Measurements from ENCODE around the gene ZMPSTE24.

Gene ZMPSTE24

GRCh38 chr1:40265298-40265697, 7.3 kb downstream of the ZMPSTE24 start:
- no peak for DNase-seq

GRCh38 chr1:40265919-40266318, 7.9 kb downstream of the ZMPSTE24 start:
- no peak for DNase-seq

- DNase-seq: no peak
These were observed 8.9 kb downstream of the ZMPSTE24 start for GRCh38 chr1:40266786-40267535.

- DNase-seq: no peak
These were observed 9.7 kb downstream of the ZMPSTE24 start for GRCh38 chr1:40267767-40268187.

DNA sequence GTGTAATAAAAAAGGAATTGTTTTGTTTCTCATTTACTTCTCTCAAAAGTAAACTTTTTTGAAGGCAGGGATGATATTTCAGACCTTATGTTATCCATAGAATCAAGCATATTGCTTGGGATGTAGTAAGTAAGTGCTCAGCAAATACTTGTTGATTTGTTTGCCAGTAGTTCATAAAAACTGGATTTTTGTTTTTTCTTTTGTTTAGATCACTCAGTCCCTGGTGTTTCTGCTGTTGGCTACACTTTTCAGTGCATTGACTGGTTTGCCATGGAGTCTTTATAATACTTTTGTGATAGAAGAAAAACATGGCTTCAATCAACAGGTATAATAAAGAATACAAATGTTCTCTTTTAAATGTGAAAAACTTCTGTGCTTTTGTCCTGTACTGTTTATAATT, 10.2 kb downstream of the ZMPSTE24 start:
- no peak for DNase-seq

GRCh38 chr1:40270152-40270834, 12.3 kb downstream of the ZMPSTE24 start:
- peak; percentile 9 for DNase-seq

GRCh38 chr1:40272653-40273213, 14.7 kb downstream of the ZMPSTE24 start:
- DNase-seq: peak; percentile 68

DNA sequence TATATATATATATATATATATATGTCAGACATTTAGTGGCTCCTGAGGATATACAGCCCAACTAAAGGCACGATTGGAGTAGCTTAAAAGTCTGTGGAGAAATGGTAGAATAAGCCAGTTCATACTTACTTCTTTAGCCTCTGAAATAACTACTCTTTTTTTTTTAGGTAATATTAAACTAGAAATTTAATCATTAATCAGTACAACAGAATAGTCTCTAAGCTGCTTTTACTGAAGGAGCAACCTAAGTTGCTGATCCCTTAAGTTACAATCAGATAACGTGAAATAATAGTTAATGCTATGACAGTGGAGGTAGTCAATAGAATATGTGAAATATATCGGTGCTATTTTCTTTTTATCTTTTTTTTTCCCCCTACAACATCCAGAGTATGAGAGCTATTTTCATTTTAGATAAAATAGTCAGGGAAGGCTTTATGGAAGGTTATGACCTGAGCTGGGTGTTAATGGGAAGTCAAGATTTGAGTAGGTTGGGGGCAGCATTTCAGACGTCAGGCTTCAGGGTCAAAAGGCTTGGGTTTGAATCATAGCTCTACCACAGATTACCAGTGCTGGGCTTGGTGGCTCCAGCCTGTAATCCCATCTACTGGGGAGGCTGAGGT, 15.6 kb downstream of the ZMPSTE24 start:
- DNase-seq: no peak

DNA sequence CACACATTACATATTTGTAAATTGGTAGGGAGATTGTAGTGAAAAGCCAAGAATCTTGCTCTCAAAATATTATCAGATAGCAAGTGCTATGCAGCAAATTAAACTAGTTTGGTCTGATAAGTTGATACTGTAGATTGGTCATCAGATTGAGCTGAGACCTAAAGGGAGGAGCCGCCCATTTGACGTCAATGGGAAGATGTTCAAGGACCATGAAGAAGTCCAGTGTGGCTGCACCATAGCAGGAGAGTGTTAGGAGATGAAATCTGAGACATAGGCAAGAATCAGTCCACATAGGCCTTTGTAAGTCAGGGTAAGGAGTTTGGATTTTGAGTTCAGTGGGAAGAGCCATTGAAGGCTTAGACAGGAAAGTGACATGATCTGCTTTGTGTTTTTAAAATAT, 16.3 kb downstream of the ZMPSTE24 start:
- no peak for DNase-seq

DNA sequence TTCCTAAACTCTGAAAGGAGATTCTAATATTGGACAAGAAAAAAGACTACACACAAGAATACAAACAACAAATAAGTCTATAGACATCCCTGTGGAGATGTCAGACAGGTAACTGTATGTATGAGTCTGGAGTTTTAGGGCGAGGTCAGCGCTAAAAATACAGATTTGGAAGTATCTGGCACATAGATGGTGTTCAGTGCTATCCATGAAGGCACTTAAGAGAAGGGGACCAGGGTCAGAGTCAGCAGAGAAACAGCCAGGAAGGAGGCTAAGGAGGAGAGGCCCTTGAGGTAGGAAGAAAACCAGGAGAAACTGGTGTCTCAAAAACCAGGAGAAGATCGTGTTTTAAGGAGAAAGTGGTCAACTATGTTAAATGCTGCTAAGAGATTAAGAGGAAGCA, 18.1 kb downstream of the ZMPSTE24 start:
- DNase-seq: no peak

- DNase-seq: no peak
These were observed 23.8 kb downstream of the ZMPSTE24 start for GRCh38 chr1:40281853-40282252.

DNA sequence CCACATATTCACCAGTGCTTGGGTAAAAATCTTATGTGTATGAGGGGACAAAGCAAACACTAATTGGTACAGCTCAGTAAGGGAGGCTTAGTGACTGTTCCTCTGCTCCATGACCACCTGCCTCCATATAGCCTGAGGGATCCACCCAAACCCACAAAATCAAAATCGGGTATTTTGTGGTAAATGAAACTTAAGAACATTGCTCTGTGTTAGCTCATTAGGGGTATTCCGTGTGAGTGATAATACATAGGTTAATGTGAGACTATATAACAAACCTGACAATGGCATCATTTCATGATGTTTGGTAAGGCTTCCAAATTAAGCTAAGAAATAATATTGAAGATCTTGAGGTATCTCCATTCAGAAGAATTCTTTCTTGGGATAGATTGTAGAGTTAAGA, 33.3 kb downstream of the ZMPSTE24 start:
- DNase-seq: no peak

GRCh38 chr1:40299366-40300248, 41.6 kb downstream of the ZMPSTE24 start:
- DNase-seq: no peak

DNA sequence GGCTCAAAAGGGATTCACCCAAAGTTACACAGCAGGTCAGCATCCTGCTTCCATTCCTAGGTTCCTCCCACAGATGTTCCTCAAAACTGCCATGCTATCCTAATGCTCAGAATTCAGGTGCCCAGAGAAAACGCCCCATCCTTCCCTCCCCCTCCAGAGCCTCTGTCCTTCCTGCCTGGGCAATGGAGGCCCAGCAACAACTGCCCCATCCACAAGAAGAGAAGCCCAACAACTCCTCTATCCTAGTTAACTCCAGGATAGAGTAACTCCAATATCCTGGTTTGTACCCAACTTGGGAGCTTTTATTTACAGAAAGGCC, 42.2 kb downstream of the ZMPSTE24 start:
- DNase-seq: no peak

- no peak for DNase-seq
These were observed 42.6 kb downstream of the ZMPSTE24 start for GRCh38 chr1:40300651-40301050.

DNA sequence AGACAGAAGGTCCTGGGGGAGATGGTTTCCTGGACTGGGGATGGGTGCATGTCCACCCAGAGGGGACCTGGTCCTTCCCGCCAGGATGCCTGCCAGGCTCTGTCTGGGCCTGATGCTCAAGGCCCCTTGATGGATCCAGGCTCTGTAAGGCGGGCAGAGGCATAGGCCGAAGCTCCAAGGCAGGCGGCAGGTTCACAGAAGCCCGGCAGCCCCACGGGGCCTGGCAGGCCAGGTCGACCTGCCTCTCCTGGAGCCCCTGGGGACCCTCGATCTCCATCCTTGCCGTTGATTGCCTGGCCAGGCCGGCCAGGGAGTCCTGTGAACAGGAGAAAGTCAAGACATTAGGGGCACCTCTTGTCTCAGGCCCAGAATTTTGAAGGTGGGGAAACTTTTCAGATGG, 43.0 kb downstream of the ZMPSTE24 start:
- DNase-seq: no peak

DNA sequence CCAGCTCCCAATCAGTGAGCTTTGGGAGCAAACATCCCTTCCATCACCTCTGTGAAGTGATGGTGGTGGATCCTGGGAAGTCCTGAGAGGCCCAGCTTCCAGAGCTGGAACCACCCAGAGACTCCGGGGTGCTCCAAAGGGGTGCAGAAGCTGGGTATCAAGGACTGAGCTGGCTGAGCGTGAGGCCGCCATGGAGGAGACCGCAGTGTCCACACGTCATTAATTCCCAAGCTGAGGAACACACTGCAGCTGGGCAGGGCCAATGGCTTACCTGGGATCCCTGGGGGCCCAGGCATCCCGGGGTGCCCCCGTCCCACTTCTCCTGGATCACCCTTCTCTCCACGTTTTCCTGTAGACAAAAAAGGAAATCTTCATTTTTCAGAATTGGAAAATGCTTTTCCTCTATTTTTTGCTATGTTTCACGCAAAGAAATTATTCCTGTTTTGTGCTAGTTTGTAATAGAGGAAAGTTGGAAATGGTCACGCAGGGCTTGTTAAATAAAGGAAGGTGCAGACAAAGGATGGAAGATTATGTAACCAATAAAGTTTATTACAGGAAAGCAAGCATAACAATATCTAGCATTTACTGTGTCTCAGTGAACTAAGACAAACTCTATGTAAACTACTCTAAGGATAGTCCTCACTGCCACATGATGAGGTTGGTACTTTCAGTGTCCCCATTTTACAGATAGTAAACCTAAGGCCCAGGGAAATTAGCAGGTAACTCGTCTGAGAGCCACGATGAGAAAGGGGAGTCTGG, 43.7 kb downstream of the ZMPSTE24 start:
- no peak for DNase-seq

DNA sequence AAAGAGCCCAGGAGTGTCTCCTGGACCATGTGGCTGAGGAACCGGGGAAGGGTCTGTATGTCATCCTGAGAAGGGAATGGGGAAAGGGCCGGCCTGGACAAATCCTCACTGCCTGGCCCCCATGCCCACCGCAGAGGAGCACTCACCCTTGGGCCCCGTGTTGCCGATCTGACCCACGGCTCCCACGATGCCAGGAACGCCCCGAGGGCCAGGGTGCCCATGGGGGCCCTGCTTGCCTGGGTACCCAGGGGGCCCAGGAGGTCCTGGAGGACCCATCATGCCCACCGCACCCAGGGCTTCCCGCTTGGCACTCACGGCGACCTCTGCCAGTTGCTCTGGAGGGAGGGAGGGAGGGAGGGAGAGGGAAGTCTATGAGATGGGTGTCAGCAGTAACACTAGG, 44.4 kb downstream of the ZMPSTE24 start:
- no peak for DNase-seq

DNA sequence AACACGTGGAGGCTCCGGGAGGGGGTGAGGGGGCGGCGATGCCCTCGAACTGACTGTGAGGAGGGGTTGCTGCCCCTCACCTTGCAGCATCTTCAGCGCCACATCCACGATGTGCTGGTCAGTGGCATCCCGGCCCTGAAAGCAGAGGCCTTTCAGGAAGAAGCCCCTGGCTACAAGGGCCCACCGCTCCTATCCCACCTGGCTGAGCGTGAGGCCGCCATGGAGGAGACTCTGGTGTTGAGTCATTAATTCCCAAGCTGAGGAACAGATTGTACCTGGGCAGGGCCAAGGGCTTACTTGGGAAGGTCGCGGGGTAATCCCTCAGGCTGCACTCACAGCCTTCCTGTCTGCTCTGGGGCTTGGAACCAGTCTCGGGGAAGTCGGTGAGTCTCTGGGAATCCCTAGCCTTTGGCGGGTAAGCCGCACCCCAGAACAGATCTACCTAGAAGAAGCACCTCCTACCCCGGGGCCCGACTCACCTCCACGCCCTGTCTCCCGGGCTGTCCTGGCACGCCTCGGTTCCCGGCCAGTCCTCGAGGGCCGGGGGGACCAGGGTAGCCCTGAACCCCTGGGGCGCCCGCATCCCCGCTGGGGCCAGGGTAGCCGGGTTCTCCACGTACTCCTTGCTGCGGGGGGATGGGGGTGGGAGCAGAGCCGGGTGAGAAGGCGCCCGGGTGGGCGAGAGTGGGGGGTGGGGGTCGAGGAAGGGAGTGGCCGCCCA, 45.2 kb downstream of the ZMPSTE24 start:
- no peak for DNase-seq

DNA sequence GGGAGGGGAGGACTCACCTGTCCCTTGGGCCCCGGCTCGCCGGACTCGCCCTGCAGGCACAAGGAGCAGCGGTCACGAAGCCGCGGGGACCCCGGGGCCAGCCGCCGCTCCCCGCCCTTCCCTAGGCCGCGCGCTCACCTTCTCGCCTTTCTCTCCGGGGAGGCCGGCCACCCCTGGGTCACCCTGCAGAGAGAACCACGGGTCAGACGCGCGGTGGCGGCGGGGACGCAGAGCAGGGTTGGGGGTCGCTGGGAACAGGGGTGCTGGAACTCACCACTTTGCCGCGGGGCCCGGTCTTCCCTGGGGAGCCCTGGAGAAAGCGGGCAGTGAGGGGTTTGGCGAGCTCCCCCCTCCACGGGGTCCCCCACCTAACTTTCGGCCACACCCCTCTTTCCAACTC, 45.8 kb downstream of the ZMPSTE24 start:
- no peak for DNase-seq

- no peak for DNase-seq
These were observed 47.4 kb downstream of the ZMPSTE24 start for GRCh38 chr1:40305451-40305850.

- no peak for DNase-seq
These were observed 47.8 kb downstream of the ZMPSTE24 start for GRCh38 chr1:40305871-40306270.
